Activated CD4-positive, alpha-beta T cell treated with anti-CD3 and anti-CD28 coated beads, Interleukin-2, amount 10 ng/mL, durations not matched to agents 24 days and 14 days (primary cell): ENCODE data around the gene SLC5A11. TPM values are rescaled to one million over a fixed set of nuclear protein-coding genes. Genes with fewer than 3 reads are reported as not detected.
"Not testable (repeated sequence)": the region's sequence is repeated elsewhere in the genome, so short reads cannot be mapped to it uniquely, and the experiment has no call there.

Source experiments
- DNase-seq: peaks from one replicate; pipeline ENCODE4 v3.0.0; 2022
- H3K27ac Mint-ChIP-seq: one replicate; pipeline ENCODE4 v1.8.0; 2022; ENCODE audit warnings: mild to moderate bottlenecking, mixed read lengths
- H3K27me3 Mint-ChIP-seq: one replicate; pipeline ENCODE4 v1.8.0; 2022; ENCODE audit warnings: mixed read lengths
- H3K36me3 Mint-ChIP-seq: one replicate; pipeline ENCODE4 v1.8.0; 2022; ENCODE audit warnings: low read depth, mild to moderate bottlenecking, mixed read lengths
- H3K4me1 Mint-ChIP-seq: one replicate; pipeline ENCODE4 v1.8.0; 2021; ENCODE audit warnings: mixed read lengths
- H3K4me3 Mint-ChIP-seq: one replicate; pipeline ENCODE4 v1.8.0; 2022; ENCODE audit warnings: mild to moderate bottlenecking, moderate library complexity, mixed read lengths
- H3K9me3 Mint-ChIP-seq: one replicate; pipeline ENCODE4 v1.8.0; 2021; ENCODE audit warnings: mixed read lengths
- intact Hi-C: fragments of 100-400 bp; cut with micrococcal nuclease; formaldehyde crosslinking; loops from one replicate; pipeline ENCODE4 v1.15.1; 2023
- total RNA-seq: library from RNA; stranded (reverse); gene quantifications from 2 replicates; pipeline ENCODE4 v1.2.3, GENCODE V29; 2022

SLC5A11 gene
- total RNA-seq, 1 donor from 2014 or later = not detected

DNA sequence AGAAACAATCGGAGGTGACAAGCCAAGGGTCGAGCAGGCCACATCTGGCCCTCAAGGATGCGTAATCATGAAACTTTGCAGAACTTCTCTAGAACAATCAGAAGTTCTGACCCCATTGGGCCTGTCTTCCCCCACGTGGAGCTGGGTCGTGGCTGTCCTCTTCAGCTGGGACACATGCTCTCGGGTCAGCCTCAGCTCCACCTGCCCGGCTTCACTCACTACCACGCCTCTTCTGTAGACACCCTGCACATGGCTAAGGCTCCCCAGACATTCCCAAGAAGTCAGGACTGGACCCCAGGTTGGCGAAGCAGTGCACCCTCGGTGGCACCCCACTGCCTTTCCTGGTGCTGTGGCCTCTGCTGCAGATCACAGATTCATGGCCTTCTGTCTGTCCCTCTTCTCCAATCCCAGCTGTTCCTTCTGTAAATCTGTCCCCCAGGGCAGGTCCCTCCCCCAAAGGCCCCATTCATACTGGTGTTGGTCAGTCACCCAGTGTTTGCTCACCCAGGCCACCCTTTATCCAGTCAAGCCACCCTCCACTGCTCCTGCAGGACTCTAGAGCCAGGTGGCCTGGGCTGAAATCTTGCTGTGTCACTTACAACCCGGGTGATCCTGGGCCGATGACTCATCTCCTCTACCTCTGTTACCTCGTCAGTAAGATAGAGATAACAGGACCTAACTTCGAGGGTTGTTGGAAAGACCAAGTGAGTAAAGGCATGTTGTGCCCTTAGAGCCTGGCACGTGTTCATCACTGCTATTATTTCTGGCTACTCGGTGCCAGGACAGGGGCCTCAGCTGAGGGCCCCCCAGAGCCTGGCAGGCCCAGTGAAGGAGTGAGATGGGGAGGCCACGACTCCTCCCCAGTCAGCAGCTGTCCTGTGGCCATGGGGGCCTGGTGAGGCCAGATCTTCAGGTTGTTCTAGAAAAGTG lies 1.4 kb upstream of the SLC5A11 start:
- Mint-ChIP-seq H3K27ac (peak overlapping the region; percentile 26), H3K9me3 (no peaks in the 10 kb centered on the region), H3K4me1 (peaks cover 3% of the 10 kb centered on the region), H3K27me3 (peaks cover 3% of the 10 kb centered on the region), H3K36me3 (no peaks in the 10 kb centered on the region), H3K4me3 (no peak overlapping the region)
- intact Hi-C loops = no loop called here
- DNase-seq = no peak

DNA sequence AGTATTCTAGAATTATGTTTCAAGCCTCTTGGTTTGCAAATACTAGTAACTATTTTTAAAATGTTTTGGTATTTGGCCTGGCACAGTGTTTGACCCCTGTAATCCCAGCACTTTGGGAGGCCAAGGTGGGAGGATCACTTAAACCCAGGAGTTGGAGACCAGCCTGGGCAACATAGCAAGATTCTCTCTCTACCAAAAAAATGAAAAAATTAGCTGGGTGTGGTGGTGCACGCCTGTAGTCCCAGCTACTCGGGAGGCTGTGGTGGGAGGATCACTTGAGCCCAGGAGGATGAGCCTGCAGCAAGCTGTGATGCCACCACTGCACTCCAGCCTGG lies 765 bp upstream of the SLC5A11 start:
- H3K27me3 Mint-ChIP-seq, H3K4me3 Mint-ChIP-seq, H3K4me1 Mint-ChIP-seq, H3K36me3 Mint-ChIP-seq, intact Hi-C loops, DNase-seq, H3K27ac Mint-ChIP-seq, H3K9me3 Mint-ChIP-seq: not testable (repeated sequence)

DNA sequence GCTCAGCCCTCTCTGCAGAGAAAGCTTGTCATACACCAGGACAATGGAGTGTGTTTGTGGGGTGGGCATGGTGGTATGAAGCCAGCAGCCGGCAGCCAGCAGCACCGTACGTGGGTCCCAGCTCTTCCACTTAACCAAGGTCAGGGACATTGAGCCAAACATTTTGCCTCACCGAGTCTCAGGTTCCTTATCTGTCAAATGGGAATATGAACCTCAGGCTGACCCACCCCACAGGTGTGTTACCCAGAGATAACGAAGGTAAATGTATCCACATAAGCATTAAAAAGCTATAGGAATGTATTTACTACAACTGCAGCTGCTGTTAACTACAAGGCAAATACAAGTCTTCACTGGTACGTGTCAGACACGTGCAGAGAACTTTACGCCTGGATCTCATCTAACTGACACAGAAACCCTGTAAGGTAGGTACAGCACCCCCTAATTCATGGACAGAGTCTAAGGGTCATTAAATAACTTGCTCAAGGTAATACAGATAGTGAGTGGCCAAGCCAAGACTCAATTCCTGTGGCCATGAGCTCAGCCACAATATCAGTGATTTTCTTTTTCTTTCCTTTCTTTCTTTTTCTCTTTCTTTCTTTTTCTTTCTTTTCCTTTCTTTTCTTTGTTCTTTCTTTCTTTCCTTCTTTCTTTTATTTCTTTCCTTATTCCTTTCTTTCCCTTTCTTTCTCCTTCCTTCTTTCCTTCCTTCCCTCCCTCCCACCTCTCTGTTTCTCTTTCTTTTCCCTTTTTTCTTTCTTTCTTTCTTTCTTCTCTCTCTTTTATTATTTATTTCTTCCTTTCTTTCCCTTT lies 990 bp downstream of the SLC5A11 start:
- Mint-ChIP-seq H3K36me3 (no peaks in the 10 kb centered on the region), H3K4me1 (peaks cover 9% of the 10 kb centered on the region), H3K27me3 (peaks cover 3% of the 10 kb centered on the region), H3K27ac (no peak overlapping the region), H3K4me3 (no peak overlapping the region), H3K9me3 (no peaks in the 10 kb centered on the region)
- intact Hi-C loops = no loop called here
- DNase-seq = no peak

DNA sequence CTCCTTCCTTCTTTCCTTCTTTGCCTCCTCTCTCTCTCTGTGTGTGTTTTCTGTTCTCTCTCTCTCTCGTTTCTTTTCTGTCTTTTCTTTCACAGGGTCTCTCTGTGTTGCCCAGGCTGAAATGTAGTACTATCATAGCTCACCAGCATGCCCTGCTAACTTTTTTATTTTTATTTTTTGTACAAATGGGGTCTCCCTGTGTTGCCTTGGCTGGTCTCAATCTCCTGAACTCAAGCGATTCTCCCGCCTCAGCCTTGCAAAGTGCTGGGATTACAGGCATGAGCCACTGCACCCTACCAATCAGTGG lies 1.5 kb downstream of the SLC5A11 start:
- H3K27me3 Mint-ChIP-seq = peaks cover 3% of the 10 kb centered on the region
- DNase-seq = no peak
- no peaks in the 10 kb centered on the region for H3K36me3 Mint-ChIP-seq
- no peak overlapping the region for H3K27ac Mint-ChIP-seq
- intact Hi-C loops = no loop called here
- no peak overlapping the region for H3K4me3 Mint-ChIP-seq
- H3K4me1 Mint-ChIP-seq = peaks cover 13% of the 10 kb centered on the region
- no peaks in the 10 kb centered on the region for H3K9me3 Mint-ChIP-seq

DNA sequence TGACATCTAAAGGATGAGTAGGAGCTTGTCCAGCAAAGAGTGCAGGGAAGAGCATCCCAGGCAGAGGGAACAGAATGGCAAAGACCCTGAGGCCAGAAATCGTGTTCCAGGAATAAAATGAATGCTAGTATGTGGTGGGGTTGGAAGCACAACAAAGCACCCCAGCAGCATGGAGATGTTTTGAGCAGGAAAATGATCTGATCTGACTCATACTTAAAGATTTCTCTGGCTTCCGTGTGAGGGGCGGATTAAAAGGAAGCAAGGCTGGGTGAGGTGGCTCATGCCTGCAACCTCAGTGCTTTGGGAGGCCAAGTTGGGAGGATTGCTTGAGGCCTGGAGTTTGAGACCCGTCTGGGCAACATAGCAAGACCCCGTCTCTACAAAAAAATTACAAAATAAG lies 2.3 kb downstream of the SLC5A11 start:
- H3K9me3 Mint-ChIP-seq = no peaks in the 10 kb centered on the region
- DNase-seq = no peak
- peaks cover 3% of the 10 kb centered on the region for H3K27me3 Mint-ChIP-seq
- H3K27ac Mint-ChIP-seq = no peak overlapping the region
- no peaks in the 10 kb centered on the region for H3K36me3 Mint-ChIP-seq
- peaks cover 13% of the 10 kb centered on the region for H3K4me1 Mint-ChIP-seq
- intact Hi-C loops = no loop called here
- H3K4me3 Mint-ChIP-seq = no peak overlapping the region

DNA sequence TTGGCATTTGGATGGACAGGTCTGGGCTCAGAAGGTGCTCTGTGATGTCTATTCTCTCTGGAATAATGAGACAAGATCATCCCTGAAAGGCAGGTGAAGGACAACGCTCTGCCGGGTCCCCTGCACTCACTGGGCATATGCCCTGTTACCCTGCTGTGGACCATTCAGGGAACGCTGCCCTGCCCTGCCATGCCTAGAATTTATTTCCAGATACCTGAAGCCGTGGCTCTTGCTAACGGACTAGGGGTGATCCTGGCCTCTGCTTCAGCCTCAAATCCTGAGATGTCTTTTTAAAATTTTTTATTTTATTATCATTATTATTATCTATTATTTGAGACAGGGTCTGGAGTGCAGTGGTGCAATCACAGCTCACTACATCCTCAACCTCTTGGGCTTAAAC lies 3.9 kb downstream of the SLC5A11 start:
- Mint-ChIP-seq H3K36me3 (no peaks in the 10 kb centered on the region), H3K27ac (no peak overlapping the region), H3K4me3 (no peak overlapping the region), H3K27me3 (peaks cover 3% of the 10 kb centered on the region), H3K9me3 (no peaks in the 10 kb centered on the region), H3K4me1 (peaks cover 10% of the 10 kb centered on the region)
- intact Hi-C loops = no loop called here
- no peak for DNase-seq

DNA sequence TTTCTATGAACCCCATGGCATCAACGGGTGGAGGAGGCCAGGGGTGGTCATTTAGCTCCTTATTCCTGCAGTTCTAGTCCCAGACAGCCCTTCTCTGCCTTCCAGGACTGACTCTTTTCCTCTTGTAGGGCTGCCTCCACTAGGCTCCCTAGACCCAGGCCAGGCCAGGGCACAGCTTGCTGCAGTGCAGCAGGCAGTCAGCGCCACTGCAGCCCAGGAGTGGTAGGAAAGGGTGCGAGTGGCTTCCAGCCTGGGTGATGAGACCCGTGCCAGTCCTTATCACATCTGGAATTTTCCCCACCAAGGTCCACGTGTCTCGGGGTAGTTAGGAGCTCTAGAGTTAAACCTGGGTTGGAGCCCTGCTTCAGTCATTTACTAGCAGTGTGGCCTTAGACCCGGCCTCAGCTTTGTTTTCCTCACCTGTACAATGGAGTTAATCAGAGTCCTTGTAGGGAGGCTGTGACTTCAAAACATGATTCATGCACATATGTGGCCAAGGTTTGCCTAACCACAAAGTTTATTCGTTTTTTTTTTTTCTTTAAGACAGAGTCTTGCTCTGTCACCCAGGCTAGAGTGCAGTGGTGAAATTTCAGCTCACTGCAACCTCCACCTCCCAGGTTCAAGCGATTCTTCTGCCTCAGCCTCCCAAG lies 4.7 kb downstream of the SLC5A11 start:
- peaks cover 10% of the 10 kb centered on the region for H3K4me1 Mint-ChIP-seq
- H3K9me3 Mint-ChIP-seq = no peaks in the 10 kb centered on the region
- H3K36me3 Mint-ChIP-seq = no peaks in the 10 kb centered on the region
- intact Hi-C loops = no loop called here
- peaks cover 3% of the 10 kb centered on the region for H3K27me3 Mint-ChIP-seq
- no peak overlapping the region for H3K4me3 Mint-ChIP-seq
- DNase-seq = no peak
- H3K27ac Mint-ChIP-seq = no peak overlapping the region

DNA sequence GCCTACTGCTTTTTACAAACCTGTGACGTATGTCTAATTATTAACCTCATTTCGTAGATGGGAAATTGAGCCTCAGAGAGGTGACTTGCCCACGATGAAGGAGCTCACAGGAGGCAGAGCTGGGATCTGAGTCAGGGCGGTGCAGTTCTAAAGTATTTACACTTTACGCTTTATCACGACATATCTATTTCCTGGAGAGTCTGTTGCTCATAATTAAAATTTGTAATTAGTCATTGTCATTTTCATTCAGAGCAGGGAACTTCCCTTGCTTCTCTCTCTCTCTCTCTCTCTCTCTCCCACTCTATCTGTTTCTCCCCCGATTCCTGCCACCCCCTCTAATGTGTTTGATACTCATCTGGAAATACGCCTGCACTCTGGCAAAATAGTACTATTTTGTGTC lies 5.9 kb downstream of the SLC5A11 start:
- Mint-ChIP-seq H3K4me3 (no peak overlapping the region), H3K9me3 (no peaks in the 10 kb centered on the region), H3K27me3 (peaks cover 3% of the 10 kb centered on the region), H3K36me3 (no peaks in the 10 kb centered on the region), H3K4me1 (peaks cover 10% of the 10 kb centered on the region), H3K27ac (peak overlapping the region; percentile 18)
- intact Hi-C loops = no loop called here
- no peak for DNase-seq

DNA sequence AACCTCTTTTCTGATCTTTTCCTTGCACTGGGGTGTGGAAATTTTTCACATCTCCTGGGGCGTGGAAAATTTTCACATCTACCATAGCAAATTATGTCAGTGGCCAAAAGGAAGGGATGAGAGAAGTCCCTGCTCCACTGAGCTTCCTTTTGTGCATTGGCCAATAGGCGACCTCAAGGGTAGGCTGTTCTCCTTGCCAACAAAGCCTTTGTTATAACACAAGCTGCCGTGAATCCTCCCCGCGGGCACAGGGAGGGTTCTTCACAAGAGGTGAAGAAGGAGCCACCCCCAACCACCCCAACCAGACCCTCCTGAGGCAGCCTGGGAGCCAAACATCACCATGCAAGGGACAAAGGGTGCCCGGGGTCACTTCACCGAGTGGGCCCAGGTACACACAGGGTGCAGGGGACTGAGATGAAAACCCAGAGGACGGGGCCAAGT lies 6.5 kb downstream of the SLC5A11 start:
- Mint-ChIP-seq H3K9me3 (no peaks in the 10 kb centered on the region), H3K27me3 (peaks cover 3% of the 10 kb centered on the region), H3K4me3 (no peak overlapping the region), H3K27ac (peak overlapping the region; percentile 18), H3K36me3 (no peaks in the 10 kb centered on the region), H3K4me1 (peaks cover 10% of the 10 kb centered on the region)
- DNase-seq = no peak
- intact Hi-C loops = no loop called here

DNA sequence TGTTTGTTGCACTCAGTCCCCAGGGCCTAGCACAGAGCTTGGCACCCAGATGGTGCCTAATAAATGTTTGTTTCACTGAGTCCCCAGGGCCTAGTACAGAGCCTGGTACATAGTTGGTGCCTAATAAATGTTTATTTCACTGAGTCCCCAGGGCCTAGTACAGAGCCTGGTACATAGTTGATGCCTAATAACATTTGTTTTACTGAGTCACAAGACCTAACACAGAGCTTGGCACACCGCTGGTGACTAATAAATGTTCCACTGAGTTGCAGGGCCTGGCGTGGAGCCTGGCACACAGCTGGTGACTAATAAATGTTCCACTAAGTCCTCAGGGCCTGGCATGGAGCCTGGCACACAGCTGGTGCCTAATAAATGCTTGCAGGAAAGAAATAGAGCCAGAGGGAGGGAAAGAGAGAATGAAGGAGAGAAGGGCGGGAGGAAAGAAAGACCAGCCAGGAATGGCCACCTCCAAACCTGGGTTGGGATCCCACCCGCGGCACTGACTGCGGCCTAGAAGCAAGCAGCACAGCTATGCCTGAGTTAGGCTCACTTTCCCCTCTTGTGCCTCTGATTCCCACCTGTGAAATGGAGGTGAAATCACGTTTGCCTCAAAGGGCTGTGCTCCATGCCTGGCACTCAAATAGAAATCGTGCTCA lies 7.5 kb downstream of the SLC5A11 start:
- no peak for DNase-seq
- Mint-ChIP-seq H3K4me3 (no peak overlapping the region), H3K36me3 (no peaks in the 10 kb centered on the region), H3K9me3 (no peaks in the 10 kb centered on the region), H3K27ac (no peak overlapping the region), H3K27me3 (no peaks in the 10 kb centered on the region), H3K4me1 (peaks cover 10% of the 10 kb centered on the region)
- intact Hi-C loops = no loop called here

DNA sequence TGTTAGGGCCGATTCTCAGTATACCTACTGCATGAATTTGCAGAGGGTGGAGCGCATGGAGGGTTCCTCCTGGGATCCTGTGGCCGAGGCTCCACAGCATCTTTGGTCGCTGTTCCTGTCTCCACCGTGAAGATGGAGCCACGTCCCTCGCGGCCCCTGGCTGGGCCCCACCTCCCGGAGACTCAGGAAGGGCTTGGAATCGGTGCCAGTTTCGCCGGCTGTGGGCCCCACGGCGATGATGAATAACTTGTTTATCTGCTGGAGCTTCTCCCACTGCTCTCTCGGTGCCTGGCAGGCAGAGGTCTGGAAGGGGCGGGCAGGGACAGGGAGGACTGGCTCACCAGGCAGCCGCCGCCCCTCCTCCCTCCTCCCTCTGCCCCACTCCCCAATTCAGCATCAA lies 8.1 kb downstream of the SLC5A11 start:
- Mint-ChIP-seq H3K27me3 (no peaks in the 10 kb centered on the region), H3K36me3 (no peaks in the 10 kb centered on the region), H3K27ac (no peak overlapping the region), H3K9me3 (no peaks in the 10 kb centered on the region), H3K4me1 (peaks cover 10% of the 10 kb centered on the region), H3K4me3 (no peak overlapping the region)
- no peak for DNase-seq
- intact Hi-C loops = no loop called here

DNA sequence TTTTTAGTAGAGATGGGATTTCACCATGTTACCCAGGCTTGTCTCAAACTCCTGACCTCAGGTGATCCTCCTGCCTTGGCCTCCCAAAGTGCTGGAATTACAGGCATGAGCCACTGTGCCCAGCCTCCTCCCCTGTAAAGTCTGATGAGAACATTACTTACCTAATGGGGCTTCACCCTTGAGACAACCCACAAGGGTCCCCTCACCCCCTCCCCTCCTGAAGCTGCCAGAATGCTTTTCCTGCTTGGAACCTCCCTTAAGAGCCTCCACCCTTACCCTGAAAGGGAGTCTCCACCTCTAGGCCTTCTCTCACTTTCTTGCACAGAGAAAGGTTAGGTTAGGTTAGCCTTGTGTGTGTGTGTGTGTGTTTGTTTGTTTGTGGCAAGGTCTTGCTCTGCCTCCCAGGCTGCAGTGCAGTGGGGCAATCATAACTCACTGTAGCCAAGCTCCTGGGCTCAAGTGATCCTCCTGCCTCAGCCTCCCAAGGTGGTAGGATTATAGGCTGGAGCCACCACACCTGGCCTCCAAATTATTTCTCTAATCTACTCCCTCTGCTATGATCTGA lies 8.9 kb downstream of the SLC5A11 start:
- H3K36me3 Mint-ChIP-seq = no peaks in the 10 kb centered on the region
- H3K4me3 Mint-ChIP-seq = no peak overlapping the region
- H3K27ac Mint-ChIP-seq = no peak overlapping the region
- no peaks in the 10 kb centered on the region for H3K27me3 Mint-ChIP-seq
- H3K9me3 Mint-ChIP-seq = no peaks in the 10 kb centered on the region
- H3K4me1 Mint-ChIP-seq = peaks cover 10% of the 10 kb centered on the region
- intact Hi-C loops = no loop called here
- no peak for DNase-seq

DNA sequence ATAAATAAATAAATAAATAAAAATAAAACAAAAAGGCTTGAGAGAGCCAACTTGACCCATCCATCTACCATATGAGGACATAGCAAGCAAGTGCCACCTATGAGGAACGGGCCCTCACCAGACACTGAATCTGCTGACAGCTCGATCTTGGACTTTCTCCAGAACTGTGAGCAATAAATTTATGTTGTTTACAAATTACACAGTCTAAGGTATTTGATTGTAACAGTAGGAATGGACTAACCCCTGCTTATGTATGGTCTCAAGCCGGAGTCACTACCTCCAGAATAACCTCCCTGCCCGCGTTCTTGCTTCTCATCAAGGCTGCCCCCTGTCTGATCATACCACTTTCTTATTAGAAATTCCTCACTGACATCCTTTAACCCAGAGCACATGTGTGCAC lies 9.9 kb downstream of the SLC5A11 start:
- Mint-ChIP-seq H3K9me3 (no peaks in the 10 kb centered on the region), H3K4me3 (no peak overlapping the region), H3K4me1 (peaks cover 8% of the 10 kb centered on the region), H3K27ac (no peak overlapping the region), H3K36me3 (no peaks in the 10 kb centered on the region), H3K27me3 (no peaks in the 10 kb centered on the region)
- no peak for DNase-seq
- intact Hi-C loops = no loop called here
